GM19438 (cell line): ENCODE results near the gene EPHA7.

Experiments used
- ATAC-seq: cut with Tn5 transposase; IDR thresholded peaks from one replicate; pipeline ENCODE4 v1.9.1; 2021; ENCODE audit warnings: low read depth; ENCODE audit not compliant: unreplicated experiment

The EPHA7 gene

GRCh38 chr6:93266116-93266817 is 153.1 kb downstream of the EPHA7 start:
- ATAC-seq, result no peak

GRCh38 chr6:93260881-93261280 is 158.5 kb downstream of the EPHA7 start:
- no peak for ATAC-seq

DNA sequence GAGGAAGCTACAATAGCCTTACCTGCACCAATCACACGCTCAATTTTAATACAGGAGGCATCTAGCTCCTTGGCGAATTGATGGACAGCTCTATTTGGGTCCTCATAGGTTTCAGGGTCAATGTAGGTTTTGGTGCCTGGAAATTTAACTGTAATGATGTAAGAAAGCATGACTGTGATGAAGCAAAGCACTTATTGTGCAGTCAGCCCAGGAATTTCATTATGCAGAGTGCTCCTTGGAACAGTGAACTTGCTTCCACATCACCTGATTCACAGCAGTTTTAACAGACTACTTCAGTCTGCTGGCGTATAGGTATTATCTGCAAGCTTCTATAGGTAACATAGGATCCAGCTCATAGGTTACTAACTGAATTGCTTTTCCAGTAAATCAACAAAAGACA is 160.0 kb downstream of the EPHA7 start:
- no peak for ATAC-seq

- ATAC-seq, result no peak
Measured at GRCh38 chr6:93252930-93253329, 166.4 kb downstream of the EPHA7 start.

DNA sequence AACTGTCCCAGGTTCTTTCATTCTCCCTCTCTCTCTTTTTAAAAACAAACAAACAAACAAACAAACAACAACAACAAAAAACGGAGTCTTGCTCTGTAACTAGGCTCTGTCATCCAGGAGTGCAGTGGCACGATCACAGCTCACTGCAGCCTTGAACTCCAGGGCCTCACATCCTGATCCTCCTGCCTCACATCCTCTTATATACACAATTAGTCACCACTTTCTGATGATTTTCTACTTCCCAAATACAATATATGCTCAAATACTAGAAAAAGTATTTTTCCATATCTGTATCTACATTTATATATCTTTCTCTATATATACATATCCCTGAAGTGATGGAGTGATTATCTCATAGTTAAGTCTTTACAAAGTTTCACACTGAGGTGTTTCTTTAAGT is 170.7 kb downstream of the EPHA7 start:
- no peak for ATAC-seq

GRCh38 chr6:93243231-93243778 is 176.1 kb downstream of the EPHA7 start:
- no peak for ATAC-seq

- ATAC-seq, result no peak
Measured at GRCh38 chr6:93242049-93242448, 177.3 kb downstream of the EPHA7 start.

- ATAC-seq, result no peak
Measured at GRCh38 chr6:93238632-93239031, 180.7 kb downstream of the EPHA7 start.

DNA sequence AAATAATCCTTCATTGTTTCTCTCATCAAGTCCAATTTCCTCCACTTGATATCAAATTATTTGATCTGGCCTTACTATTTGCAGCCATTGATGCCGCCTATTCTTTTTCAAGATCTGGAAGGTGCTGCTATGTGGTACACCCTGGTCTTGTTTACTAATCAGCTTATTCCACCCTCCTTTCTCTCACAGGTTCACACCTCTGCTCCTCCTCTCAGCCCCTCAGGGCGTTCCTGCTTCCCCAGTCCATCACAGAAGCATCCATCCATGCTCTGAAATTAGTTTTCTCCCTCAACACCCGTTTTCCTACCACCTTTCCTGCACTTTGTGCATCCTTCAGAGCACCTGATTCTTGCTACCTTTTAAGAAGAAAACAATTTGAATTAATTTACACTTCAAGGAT is 183.6 kb downstream of the EPHA7 start:
- ATAC-seq, result no peak

DNA sequence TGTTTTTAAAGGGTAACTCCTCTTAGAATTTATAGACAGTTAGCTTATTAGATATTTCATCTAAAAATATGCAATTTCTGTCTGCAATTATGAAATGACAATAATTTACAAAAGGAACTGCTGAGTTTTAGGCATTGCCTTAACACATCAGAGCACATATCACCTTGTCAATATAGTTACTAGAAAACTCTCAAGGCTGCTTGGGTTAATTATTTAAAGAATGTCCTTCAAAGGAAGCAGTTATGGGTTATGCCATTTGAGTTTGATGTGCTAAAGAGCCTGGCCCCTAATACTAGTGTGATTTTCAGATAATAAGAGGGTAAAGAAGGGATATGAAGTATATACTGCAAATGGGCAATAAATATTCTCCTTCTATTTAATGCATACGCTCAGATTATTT is 192.5 kb downstream of the EPHA7 start:
- no peak for ATAC-seq

DNA sequence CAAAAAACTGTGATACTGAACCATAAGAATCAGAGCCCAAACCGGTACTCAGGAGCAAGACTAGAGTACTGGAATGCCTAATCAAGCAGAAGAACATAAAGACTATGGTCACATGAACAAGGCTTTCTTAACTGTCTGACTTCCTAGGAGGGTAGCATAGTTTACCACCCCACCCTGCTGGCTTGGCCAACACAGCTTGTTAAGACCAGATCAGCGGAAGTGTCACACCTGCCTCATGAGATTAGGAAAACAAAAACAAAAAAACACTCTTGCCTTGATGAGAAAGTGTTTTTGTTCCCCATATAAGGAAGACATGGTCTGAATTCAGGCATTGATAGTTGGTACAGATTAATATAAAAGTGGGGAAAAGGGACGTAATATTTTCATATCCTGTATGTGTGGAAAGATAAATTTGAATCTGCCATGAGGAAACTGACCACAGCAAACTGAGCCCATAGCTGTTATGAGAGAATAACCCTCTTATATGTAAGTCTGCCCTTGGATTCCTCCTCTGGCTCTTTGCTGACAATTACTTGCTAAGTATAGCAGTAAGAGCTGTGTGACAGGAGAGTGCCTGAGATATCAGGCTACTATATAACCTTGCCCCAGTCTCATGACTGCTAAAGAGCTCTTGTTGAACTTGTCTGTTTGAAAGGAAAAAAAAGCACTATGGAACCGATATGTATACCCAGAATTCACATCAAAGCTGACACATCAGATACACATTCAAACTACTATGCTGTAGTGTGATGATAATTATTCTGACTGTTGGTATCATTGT is 197.1 kb downstream of the EPHA7 start:
- ATAC-seq, result no peak

DNA sequence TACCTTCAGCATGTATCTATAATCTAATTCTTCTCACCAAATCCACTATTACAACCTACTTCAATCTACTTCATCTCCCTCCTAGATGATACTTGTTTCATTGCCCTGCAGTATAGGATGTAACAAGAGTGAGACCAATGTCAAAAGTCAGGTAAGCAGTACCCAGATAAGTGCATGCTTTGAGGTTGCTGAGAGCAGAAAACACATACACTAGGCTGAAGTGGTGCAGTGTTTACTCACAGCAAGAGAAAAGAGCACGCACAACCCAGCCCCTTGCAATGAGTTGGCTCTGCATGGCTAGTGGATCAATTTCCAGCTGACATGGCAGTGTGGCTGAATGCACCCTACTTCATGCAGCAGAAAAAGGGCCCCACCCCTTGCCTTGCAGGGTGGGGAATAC is 199.9 kb downstream of the EPHA7 start:
- ATAC-seq, result no peak

GRCh38 chr6:93218096-93218495 is 201.3 kb downstream of the EPHA7 start:
- ATAC-seq, result no peak

DNA sequence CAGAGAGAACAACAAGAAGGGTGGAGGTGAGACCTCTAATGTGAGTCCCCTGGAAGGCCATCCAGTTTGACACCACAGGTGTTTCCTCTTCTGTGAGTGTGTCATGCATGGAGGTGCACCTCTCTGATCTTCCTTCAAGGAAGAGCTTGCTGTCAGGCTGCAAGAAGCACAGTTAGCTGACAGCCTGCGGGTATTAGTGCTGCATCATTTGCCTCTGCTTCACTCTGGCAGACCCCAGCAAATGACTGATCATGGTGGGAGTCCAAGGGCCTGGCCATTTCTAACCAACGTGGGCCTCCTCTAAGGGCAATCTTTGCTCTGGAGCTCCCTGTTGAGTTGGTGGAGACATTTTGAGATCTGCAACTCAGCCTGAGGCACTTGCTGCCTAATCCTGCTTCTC is 206.3 kb downstream of the EPHA7 start:
- no peak for ATAC-seq

GRCh38 chr6:93210908-93211307 is 208.5 kb downstream of the EPHA7 start:
- ATAC-seq, result no peak

GRCh38 chr6:93209358-93209757 is 210.0 kb downstream of the EPHA7 start:
- ATAC-seq, result no peak

- ATAC-seq, result no peak
Measured at GRCh38 chr6:93196406-93196970, 222.9 kb downstream of the EPHA7 start.

GRCh38 chr6:93194480-93194879 is 224.9 kb downstream of the EPHA7 start:
- ATAC-seq, result no peak

- no peak for ATAC-seq
Measured at GRCh38 chr6:93193868-93194267, 225.5 kb downstream of the EPHA7 start.
